ENCODE measurements around the gene MYRIP.
"Not testable (repeated sequence)": the region's sequence is repeated elsewhere in the genome, so short reads cannot be mapped to it uniquely, and the experiment has no call there.

Gene MYRIP

DNA sequence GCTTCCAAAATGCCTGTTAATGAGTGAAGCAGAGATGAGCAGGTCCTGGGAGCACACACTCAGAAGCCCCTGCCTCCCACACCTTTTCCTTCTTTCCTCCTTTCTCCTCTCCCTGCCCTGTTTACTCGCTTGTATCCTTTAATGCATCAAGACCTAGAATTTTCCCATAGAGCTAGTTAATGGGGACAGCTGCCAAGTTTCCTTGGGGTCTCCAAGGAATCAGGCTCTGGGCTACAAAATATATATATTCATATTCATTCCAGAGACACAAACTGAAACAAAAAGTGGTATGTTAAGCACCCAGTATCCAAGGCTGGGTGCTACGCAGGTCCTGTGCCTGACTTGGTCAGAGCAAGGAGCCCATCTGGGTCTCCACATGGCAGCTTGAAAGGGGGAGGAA, 235.6 kb downstream of the MYRIP start:
- no peak for DNase-seq

GRCh38 chr3:40046149-40046548, 236.7 kb downstream of the MYRIP start:
- DNase-seq = no peak

GRCh38 chr3:40047406-40047805, 238.0 kb downstream of the MYRIP start:
- DNase-seq = no peak

GRCh38 chr3:40053663-40054062, 244.3 kb downstream of the MYRIP start:
- DNase-seq = no peak

GRCh38 chr3:40054568-40055222, 245.3 kb downstream of the MYRIP start:
- no peak for DNase-seq

- no peak for DNase-seq
Measured at GRCh38 chr3:40055361-40055760, 246.0 kb downstream of the MYRIP start.

DNA sequence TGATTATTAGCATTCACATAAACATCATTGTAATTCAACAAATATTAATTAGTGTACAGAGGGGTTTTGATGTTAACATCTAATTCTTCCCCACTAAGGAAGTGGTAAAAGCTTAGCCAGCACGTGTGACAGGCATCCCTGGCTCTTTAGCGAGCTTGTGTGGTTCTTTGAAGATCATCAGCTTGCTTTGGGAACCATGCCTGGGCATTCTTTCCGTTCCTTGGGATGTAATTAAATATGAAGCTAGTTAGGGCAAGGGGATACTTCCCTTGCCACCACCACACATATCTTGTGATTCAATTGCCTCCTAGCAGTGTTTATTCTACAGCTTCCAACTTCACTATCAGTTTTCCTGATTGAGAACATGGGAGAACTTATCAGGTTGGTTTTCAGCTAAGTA, 246.5 kb downstream of the MYRIP start:
- no peak for DNase-seq

- no peak for DNase-seq
Measured at GRCh38 chr3:40057077-40057476, 247.7 kb downstream of the MYRIP start.

GRCh38 chr3:40057786-40058185, 248.4 kb downstream of the MYRIP start:
- no peak for DNase-seq

DNA sequence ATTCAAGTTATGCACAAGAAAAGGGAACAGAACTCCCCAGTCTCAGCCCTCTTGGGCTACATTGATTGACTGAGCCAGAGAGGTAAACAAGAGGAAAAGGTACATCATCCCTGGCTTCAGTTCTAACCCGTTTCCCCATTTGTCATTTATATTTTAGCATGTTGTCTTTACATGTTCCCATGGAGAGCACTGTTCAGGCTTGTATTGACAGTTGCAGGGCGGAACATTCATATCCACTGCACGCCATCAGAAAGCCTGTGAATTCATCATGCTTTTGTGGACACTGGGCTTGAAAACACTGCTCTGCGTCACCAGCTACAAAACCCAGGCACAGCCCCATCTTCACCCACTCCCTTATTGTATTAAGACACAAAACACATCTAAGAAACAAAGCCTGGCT, 259.2 kb downstream of the MYRIP start:
- no peak for DNase-seq

- no peak for DNase-seq
Measured at GRCh38 chr3:40070816-40071215, 261.4 kb downstream of the MYRIP start.

DNA sequence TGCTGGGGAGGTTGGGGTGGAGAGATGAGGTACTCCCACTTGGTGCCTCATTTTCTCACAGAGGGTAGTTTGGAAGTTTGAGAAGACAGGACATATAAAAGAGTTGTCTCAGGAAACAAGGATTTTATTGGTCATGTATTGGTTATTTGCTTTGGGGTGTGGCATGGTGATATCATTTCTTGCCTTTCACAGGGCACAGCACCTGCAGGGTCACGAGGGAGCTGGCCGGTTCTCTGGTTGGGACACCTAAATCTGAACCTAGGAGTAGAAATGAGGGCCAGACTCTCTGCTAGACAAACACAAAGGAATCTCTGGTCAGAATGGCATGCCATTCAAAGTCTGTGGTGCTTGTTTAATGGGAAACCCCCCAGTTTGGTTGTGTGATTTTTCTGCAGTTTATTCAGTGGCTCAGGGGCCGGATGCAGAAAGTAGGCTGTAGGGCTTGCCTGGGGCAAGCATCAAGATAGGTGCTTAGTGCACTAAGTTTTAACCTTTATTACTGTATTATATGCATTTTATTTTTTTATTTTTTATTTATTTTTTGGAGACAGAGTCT, 262.4 kb downstream of the MYRIP start:
- DNase-seq = no peak

GRCh38 chr3:40073310-40074007, 264.1 kb downstream of the MYRIP start:
- no peak for DNase-seq

DNA sequence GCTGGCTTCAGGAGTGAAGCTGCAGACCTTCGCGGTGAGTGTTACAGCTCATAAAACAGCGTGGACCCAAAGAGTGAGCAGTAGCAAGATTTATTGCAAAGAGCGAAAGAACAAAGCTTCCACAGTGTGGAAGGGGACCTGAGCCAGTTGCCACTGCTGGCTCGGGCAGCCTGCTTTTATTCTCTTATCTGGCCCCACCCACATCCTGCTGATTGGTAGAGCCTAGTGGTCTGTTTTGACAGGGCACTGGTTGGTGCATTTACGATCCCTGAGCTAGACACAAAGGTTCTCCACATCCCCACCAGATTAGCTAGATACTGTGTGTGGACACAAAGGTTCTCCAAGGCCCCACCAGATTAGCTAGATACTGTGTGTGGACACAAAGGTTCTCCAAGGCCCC, 267.7 kb downstream of the MYRIP start:
- not testable (repeated sequence) for DNase-seq

DNA sequence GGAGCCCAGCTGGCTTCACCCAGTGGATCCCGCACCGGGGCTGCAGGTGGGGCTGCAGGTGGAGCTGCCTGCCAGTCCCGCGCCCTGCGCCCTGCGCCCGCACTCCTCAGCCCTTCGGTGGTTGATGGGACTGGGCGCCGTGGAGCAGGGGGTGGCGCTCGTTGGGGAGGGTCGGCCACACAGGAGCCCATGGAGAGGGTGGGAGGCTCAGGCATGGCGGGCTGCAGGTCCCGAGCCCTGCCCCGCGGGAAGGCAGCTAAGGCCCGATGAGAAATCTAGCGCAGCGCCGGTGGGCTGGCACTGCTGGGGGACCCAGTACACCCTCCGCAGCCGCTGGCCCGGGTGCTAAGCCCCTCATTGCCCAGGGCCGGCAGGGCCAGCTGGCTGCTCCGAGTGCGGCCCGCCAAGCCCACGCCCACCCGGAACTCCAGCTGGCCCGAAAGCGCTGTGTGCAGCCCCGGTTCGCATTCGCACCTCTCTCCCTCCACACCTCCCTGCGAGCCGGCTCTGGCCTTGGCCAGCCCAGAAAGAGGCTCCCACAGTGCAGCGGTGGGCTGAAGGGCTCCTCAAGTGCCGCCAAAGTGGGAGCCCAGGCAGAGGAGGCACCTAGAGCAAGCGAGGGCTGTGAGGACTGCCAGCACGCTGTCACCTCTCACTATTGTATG, 268.6 kb downstream of the MYRIP start:
- DNase-seq = not testable (repeated sequence)

GRCh38 chr3:40078590-40078989, 269.2 kb downstream of the MYRIP start:
- DNase-seq = no peak

- no peak for DNase-seq
Measured at GRCh38 chr3:40079203-40079846, 269.9 kb downstream of the MYRIP start.

GRCh38 chr3:40079847-40080240, 270.4 kb downstream of the MYRIP start:
- no peak for DNase-seq

- DNase-seq = no peak
Measured at GRCh38 chr3:40083066-40083465, 273.7 kb downstream of the MYRIP start.

GRCh38 chr3:40084424-40084823, 275.0 kb downstream of the MYRIP start:
- not testable (repeated sequence) for DNase-seq

- no peak for DNase-seq
Measured at GRCh38 chr3:40086890-40087883, 277.8 kb downstream of the MYRIP start.

DNA sequence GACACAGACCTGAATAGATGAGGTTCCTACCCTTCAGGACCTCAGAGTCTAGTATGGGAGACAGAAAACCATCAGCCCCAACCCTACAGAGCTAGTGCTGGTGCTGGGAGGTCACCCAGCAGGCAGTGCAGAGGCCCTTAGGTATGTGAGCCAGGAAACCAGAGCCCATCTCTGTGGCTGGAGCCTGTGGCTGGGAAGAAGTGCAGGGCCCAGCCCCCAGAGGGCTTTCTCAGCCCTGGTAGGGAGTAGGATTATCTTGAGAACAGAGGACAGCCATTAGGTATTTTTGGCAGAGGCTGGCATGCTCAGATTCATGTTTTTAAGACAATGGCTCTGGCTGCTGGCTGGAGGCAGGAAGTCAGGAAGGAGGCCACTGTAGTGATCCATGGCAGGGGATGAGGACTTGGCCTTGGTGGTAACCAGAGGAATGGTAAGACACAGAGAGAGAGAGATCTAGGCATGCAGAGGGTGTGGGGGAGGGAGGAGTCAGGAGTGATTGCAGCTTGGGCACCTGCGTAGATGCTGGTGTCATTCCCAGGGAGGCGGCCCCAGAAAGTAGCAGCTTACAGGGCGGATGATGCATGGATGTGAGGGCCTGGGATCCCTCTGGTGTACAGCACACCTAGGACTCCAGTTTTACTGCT, 279.2 kb downstream of the MYRIP start:
- no peak for DNase-seq
